Measurements from ENCODE around the gene RALGPS1.

Gene RALGPS1

GRCh38 chr9:127022913-127023660 is 108.5 kb downstream of the RALGPS1 start:
- no peak for DNase-seq

GRCh38 chr9:127025042-127025441 is 110.5 kb downstream of the RALGPS1 start:
- no peak for DNase-seq

GRCh38 chr9:127027694-127028093 is 113.1 kb downstream of the RALGPS1 start:
- no peak for DNase-seq

- DNase-seq, result no peak
These were observed 115.0 kb downstream of the RALGPS1 start for GRCh38 chr9:127029548-127029947.

GRCh38 chr9:127030814-127031740 is 116.5 kb downstream of the RALGPS1 start:
- DNase-seq, result no peak

- no peak for DNase-seq
These were observed 117.7 kb downstream of the RALGPS1 start for GRCh38 chr9:127032256-127032655.

- no peak for DNase-seq
These were observed 118.5 kb downstream of the RALGPS1 start for GRCh38 chr9:127033061-127033460.

GRCh38 chr9:127033789-127034188 is 119.2 kb downstream of the RALGPS1 start:
- DNase-seq, result no peak

GRCh38 chr9:127034691-127035090 is 120.1 kb downstream of the RALGPS1 start:
- DNase-seq, result no peak

- DNase-seq, result no peak
These were observed 120.8 kb downstream of the RALGPS1 start for GRCh38 chr9:127035423-127035822.

- DNase-seq, result no peak
These were observed 121.4 kb downstream of the RALGPS1 start for GRCh38 chr9:127035948-127036347.

GRCh38 chr9:127036437-127036836 is 121.9 kb downstream of the RALGPS1 start:
- DNase-seq, result no peak

GRCh38 chr9:127038531-127038930 is 123.9 kb downstream of the RALGPS1 start:
- no peak for DNase-seq

- no peak for DNase-seq
These were observed 124.9 kb downstream of the RALGPS1 start for GRCh38 chr9:127039492-127039891.

- DNase-seq, result no peak
These were observed 130.6 kb downstream of the RALGPS1 start for GRCh38 chr9:127045148-127045547.

GRCh38 chr9:127047971-127048370 is 133.4 kb downstream of the RALGPS1 start:
- DNase-seq, result no peak

GRCh38 chr9:127049044-127049443 is 134.5 kb downstream of the RALGPS1 start:
- DNase-seq, result no peak

- no peak for DNase-seq
These were observed 135.0 kb downstream of the RALGPS1 start for GRCh38 chr9:127049581-127049980.

- DNase-seq, result no peak
These were observed 135.6 kb downstream of the RALGPS1 start for GRCh38 chr9:127050152-127050551.

GRCh38 chr9:127050591-127051001 is 136.0 kb downstream of the RALGPS1 start:
- no peak for DNase-seq

GRCh38 chr9:127051881-127052595 is 137.5 kb downstream of the RALGPS1 start:
- DNase-seq, result no peak

- no peak for DNase-seq
These were observed 138.7 kb downstream of the RALGPS1 start for GRCh38 chr9:127053057-127053821.

- DNase-seq, result no peak
These were observed 139.4 kb downstream of the RALGPS1 start for GRCh38 chr9:127053960-127054359.
